Upper lobe of left lung (tissue), 4 donors: ENCODE data around the gene FILIP1L.

Experiments
- EP300 ChIP-seq, 4 donors: sonication (generic); formaldehyde crosslinking; IDR thresholded peaks; one replicate each; pipeline ENCODE4 v1.5.1; 2017; ENCODE audit warnings: antibody characterized with exemption in 4 of 4, control low read depth in 2 of 4
- POLR2A ChIP-seq, 4 donors: fragments of 450-650 bp; IDR thresholded peaks; one replicate each; pipeline ENCODE4 v1.5.1; 2016 to 2017; ENCODE audit warnings: antibody characterized with exemption in 4 of 4, mild to moderate bottlenecking in 2 of 4
- POLR2AphosphoS5 ChIP-seq, 2 donors: sonication (generic); formaldehyde crosslinking; IDR thresholded peaks; one replicate each; pipeline ENCODE4 v1.5.1; 2017; ENCODE audit warnings: antibody characterized with exemption in 2 of 2
- TF ChIP-seq, protein P1 (sequence below), 6 experiments: fragments of 450-650 bp in 4 of 6; fragments of 200-600 bp in 2 of 6; sonication (generic) in 2 of 6; IDR thresholded peaks; one replicate each; pipeline ENCODE4 v1.5.1; 2016 to 2019; ENCODE audit warnings: antibody characterized with exemption in 6 of 6

DNA sequence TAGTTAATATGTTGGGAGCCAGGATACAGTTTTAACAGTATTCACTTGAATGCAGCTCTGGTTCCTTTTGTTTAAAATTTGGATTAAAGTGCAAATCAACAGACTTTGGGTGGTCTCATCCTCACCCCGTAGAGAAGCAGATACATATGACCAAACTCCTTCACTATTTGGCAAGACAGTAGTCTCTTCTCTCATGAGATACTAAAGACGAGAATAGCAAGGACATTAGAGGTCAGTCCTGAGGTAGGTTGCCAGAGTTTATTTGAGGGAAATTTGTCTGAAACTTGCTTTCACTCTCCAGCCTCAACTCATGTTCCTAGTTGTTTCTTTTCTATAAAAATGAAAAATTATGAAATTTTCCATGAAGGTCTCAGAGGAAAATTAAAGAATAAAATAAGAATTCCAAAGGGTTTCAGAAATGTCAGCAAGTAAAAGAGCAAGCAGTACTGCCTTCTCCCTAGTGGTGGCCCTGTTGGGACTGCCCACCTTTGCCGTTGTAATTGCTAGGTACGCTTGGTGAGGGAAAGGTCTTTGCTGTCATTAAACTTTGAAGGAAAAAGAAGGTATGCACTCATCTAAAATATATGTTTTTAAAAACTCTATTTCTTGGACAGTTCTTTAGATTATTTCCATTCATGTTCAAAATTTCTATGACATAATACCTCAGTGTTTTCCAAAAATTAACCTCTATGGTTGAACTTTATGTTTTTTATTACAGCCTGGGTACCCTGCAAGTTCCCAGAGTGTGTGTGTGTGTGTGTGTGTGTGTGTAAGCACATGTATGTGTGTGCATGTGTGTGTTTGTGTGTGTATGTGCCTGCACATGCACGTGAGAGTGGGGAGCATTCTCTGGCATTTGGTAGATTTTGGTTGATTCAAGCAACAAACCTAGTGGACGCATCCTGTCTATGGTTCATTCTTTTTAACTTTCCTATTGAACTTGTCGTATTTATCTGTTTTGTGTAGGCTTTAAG is 185.2 kb downstream of the FILIP1L start:
- TF ChIP-seq, protein P1, sequence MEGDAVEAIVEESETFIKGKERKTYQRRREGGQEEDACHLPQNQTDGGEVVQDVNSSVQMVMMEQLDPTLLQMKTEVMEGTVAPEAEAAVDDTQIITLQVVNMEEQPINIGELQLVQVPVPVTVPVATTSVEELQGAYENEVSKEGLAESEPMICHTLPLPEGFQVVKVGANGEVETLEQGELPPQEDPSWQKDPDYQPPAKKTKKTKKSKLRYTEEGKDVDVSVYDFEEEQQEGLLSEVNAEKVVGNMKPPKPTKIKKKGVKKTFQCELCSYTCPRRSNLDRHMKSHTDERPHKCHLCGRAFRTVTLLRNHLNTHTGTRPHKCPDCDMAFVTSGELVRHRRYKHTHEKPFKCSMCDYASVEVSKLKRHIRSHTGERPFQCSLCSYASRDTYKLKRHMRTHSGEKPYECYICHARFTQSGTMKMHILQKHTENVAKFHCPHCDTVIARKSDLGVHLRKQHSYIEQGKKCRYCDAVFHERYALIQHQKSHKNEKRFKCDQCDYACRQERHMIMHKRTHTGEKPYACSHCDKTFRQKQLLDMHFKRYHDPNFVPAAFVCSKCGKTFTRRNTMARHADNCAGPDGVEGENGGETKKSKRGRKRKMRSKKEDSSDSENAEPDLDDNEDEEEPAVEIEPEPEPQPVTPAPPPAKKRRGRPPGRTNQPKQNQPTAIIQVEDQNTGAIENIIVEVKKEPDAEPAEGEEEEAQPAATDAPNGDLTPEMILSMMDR (IDR thresholded peaks at IDR 0.05): no peak
- TF ChIP-seq POLR2A (IDR thresholded peaks at IDR 0.05) (no peak), POLR2AphosphoS5 (IDR thresholded peaks at IDR 0.05) (no peak), EP300 (IDR thresholded peaks at IDR 0.05) (no peak)
